Endothelial cell of umbilical vein (primary cell): ENCODE results near the gene FAM120C. TPM values are rescaled to one million over a fixed set of nuclear protein-coding genes. Genes with fewer than 3 reads are reported as not detected.

ENCODE experiments used
- BruUV-seq: library from RNA; stranded (reverse); fragments of 400-500 nt; replicated peaks from 2 replicates; lab custom pipeline; 2021; lab: Mats Ljungman, UMichigan
- CTCF ChIA-PET: fragments of 300-600, 350-600 bp; sonication (Branson Sonifier 250); formaldehyde crosslinking; loops from one replicate; lab custom pipeline; 2021; ENCODE audit warnings: antibody characterized with exemption, inconsistent platforms; lab: Charles Lee
- POLR2A ChIA-PET: fragments of 300-600, 350-600 bp; sonication (Branson Sonifier 250); formaldehyde crosslinking; loops from one replicate; lab custom pipeline; 2021; ENCODE audit warnings: antibody characterized with exemption, inconsistent platforms; lab: Charles Lee
- DNase-seq: peaks from one replicate; pipeline ENCODE4 v3.0.0-alpha.2; 2011; ENCODE audit warnings: low read depth, low spot score
- FAIRE-seq: peaks from 2 replicates; lab custom pipeline; 2011; peaks lifted over from hg19 to GRCh38; lab: Jason Lieb, UNC
- H2AFZ ChIP-seq: 2 replicates; pipeline ENCODE4 v1.6.0; 2012; ENCODE audit warnings: low read depth, low read length, control low read depth, inconsistent platforms
- H3K27ac ChIP-seq: 2 replicates; pipeline ENCODE4 v1.5.1; 2011; ENCODE audit warnings: low read depth, mild to moderate bottlenecking, control low read depth, low read length, moderate library complexity; ENCODE audit not compliant: insufficient read depth
- H3K27me3 ChIP-seq, 2 experiments: 2 replicates each; pipeline versions ENCODE4 v1.6.0 to v1.6.1; 2011; ENCODE audit warnings: low read length in 2 of 2, mixed read lengths in 1 of 2; ENCODE audit not compliant: control insufficient read depth in 2 of 2, insufficient read depth in 2 of 2
- H3K36me3 ChIP-seq, 2 experiments: 2 replicates in 1 of 2; 3 replicates in 1 of 2; pipeline ENCODE4 v1.5.1; 2011; ENCODE audit warnings: low read length in 2 of 2, mild to moderate bottlenecking in 1 of 2, moderate library complexity in 1 of 2; ENCODE audit not compliant: control insufficient read depth in 2 of 2, insufficient read depth in 2 of 2; ENCODE audit errors: extremely low read depth in 1 of 2
- H3K4me1 ChIP-seq: 3 replicates; pipeline ENCODE4 v1.5.1; 2011; ENCODE audit warnings: mild to moderate bottlenecking, low read length; ENCODE audit not compliant: control insufficient read depth, insufficient read depth; ENCODE audit errors: extremely low read depth
- H3K4me2 ChIP-seq: 2 replicates; pipeline ENCODE4 v1.6.1; 2011; ENCODE audit warnings: low read length, control low read depth, mixed read lengths; ENCODE audit not compliant: insufficient read depth
- H3K4me3 ChIP-seq, 3 experiments: fragments of 200-600 bp in 1 of 3; sonication (generic), shearing (Covaris generic) in 1 of 3; replicated peaks in 1 of 3; 2 replicates each; pipeline ENCODE4 v1.5.1; 2011 to 2016; ENCODE audit warnings: control low read depth in 3 of 3, low read length in 3 of 3, mild to moderate bottlenecking in 2 of 3, inconsistent platforms in 1 of 3, low read depth in 1 of 3, moderate library complexity in 1 of 3; ENCODE audit not compliant: insufficient read depth in 1 of 3
- H3K79me2 ChIP-seq: 2 replicates; pipeline ENCODE4 v1.6.0; 2012; ENCODE audit warnings: low read length, inconsistent platforms; ENCODE audit not compliant: control insufficient read depth, insufficient read depth
- H3K9ac ChIP-seq: replicated peaks from 2 replicates; pipeline ENCODE3; 2011; ENCODE audit warnings: low read length, control low read depth; ENCODE audit not compliant: insufficient read depth; ENCODE audit errors: extremely low read depth
- H3K9me1 ChIP-seq: replicated peaks from 3 replicates; pipeline ENCODE4 v1.6.0; 2011; ENCODE audit warnings: mild to moderate bottlenecking, low read length; ENCODE audit not compliant: control insufficient read depth, insufficient read depth; ENCODE audit errors: extremely low read depth
- H3K9me3 ChIP-seq: replicated peaks from 2 replicates; pipeline ENCODE4 v1.5.1; 2012; ENCODE audit warnings: low read length, inconsistent platforms; ENCODE audit not compliant: control insufficient read depth, insufficient read depth
- H4K20me1 ChIP-seq: replicated peaks from 2 replicates; pipeline ENCODE3; 2011; ENCODE audit warnings: mild to moderate bottlenecking, low read length; ENCODE audit not compliant: control insufficient read depth, insufficient read depth; ENCODE audit errors: extremely low read depth
- EZH2 ChIP-seq: IDR thresholded peaks from 2 replicates; pipeline ENCODE4 v1.6.1; 2012; ENCODE audit warnings: borderline replicate concordance, low read depth, mild to moderate bottlenecking, moderate library complexity, low read length, inconsistent platforms; ENCODE audit not compliant: severe bottlenecking
- FOS ChIP-seq: IDR thresholded peaks from 2 replicates; pipeline ENCODE4 v1.6.1; 2011; ENCODE audit warnings: mild to moderate bottlenecking, low read length, moderate library complexity, borderline replicate concordance; ENCODE audit not compliant: insufficient read depth
- GATA2 ChIP-seq: IDR thresholded peaks from 2 replicates; pipeline ENCODE4 v1.7.0; 2011; ENCODE audit warnings: low read depth, mild to moderate bottlenecking, moderate library complexity, mixed read lengths, low read length; ENCODE audit not compliant: insufficient read length, insufficient read depth
- JUN ChIP-seq: IDR thresholded peaks from 2 replicates; pipeline ENCODE4 v1.6.1; 2011; ENCODE audit warnings: borderline replicate concordance, low read depth; ENCODE audit not compliant: insufficient read length, insufficient read depth
- MYC ChIP-seq: IDR thresholded peaks from one replicate; pipeline ENCODE4 v1.6.1; 2011; ENCODE audit warnings: mild to moderate bottlenecking, low read depth, low read length
- POLR2A ChIP-seq: IDR thresholded peaks from 2 replicates; pipeline ENCODE4 v1.6.1; 2012; ENCODE audit warnings: low read depth, mild to moderate bottlenecking, control low read depth, low read length
- POLR2AphosphoS5 ChIP-seq: IDR thresholded peaks from 2 replicates; pipeline ENCODE4 v1.6.1; 2012; ENCODE audit warnings: low read depth, mild to moderate bottlenecking, control low read depth, low read length, moderate library complexity; ENCODE audit not compliant: insufficient read depth
- dilution Hi-C: fragments of 300-500 bp; cut with MboI; formaldehyde crosslinking; loops from one replicate; pipeline ENCODE4 v1.15.0; 2019; ENCODE audit warnings: low sequenced_read_pairs; ENCODE audit not compliant: extremely low pct_ligation_motif_present
- intact Hi-C: fragments of 100-400 bp; cut with micrococcal nuclease; formaldehyde crosslinking; loops from one replicate; pipeline ENCODE4 v1.10.0; 2022
- polyA plus RNA-seq, 4 experiments: library from polyadenylated mRNA; depleted of rRNA in 3 of 4; stranded (reverse) in 3 of 4; unstranded in 1 of 4; fragments of >200 nt; gene quantifications; 2 replicates each; pipeline versions ENCODE4 v1.2.1 to v1.2.3, GENCODE V29; 2011 to 2012; ENCODE audit warnings: missing spikeins in 1 of 4
- total RNA-seq: library from RNA; stranded (reverse); gene quantifications from 2 replicates; pipeline ENCODE4 v1.2.3, GENCODE V29; 2021
- TF ChIP-seq, protein P1 (sequence below): IDR thresholded peaks from 2 replicates; pipeline ENCODE4 v1.6.1; 2011; ENCODE audit not compliant: insufficient read depth, insufficient read length
- TF ChIP-seq, protein P2 (sequence below), 2 donors: IDR thresholded peaks; 1 replicate in 1 of 2; 2 replicates in 1 of 2; pipeline ENCODE4 v1.5.1; 2011; ENCODE audit warnings: low read length in 2 of 2, mild to moderate bottlenecking in 2 of 2, moderate library complexity in 2 of 2, control low read depth in 1 of 2, inconsistent platforms in 1 of 2, low read depth in 1 of 2; ENCODE audit not compliant: insufficient read depth in 1 of 2; ENCODE audit errors: extremely low read depth in 1 of 2

Gene FAM120C
- total and polyA plus RNA-seq, 2 donors (not counting 3 experiments of a cell fraction or from before 2014, with no cell fraction given): 4.2 to 11.4 TPM

DNA sequence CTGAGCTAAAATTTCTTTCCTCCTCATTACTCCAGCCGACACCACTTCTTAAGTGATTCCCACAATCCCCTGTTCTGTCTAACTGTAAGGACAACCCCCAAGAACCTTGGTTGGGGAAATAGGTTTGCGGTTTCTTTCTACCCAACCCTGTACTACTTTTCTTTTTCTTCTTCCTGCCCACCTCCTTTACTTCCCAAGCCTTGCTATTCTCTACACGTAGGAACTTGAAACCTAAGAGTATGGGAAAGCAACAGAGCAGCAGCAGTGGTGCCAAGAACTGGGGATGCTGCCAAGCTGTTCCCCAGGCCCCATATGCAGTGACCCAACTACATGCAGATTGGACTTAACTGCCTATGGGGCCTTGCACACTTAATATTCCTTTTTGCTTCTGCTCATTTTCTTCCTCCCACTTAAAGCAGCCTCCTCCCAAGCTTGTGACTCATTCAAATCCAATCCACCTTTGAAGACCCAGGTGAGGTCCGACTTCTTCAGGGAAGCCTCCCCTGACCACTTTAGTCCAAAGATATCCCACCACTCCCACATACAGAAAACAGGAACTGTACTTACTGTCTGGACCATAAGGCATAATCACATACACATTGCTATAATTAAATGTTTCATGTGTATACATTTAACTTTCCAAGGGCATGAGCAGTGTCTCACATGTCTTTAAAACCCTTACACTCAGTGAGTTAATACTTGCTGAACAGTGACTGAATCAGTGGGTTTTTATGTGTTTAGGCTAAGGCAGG lies 1.7 kb downstream of the FAM120C start:
- peak overlapping the region; percentile 85 for H3K4me2 ChIP-seq
- H3K36me3 ChIP-seq: no peaks in the 10 kb centered on the region
- H3K9ac ChIP-seq: peak overlapping the region; percentile 61
- H4K20me1 ChIP-seq: no peaks in the 10 kb centered on the region
- FAIRE-seq (peak; percentile 76), DNase-seq (peak; percentile 18)
- intact Hi-C loops (loop anchor here (1.0 to 10.0 kb wide), 5 partner anchors 176 to 1531 kb away; partner anchors contain the start of genes HUWE1, MAGED2, TSR2 and WNK3), dilution Hi-C loops (no loop called here)
- no peaks in the 10 kb centered on the region for H3K9me3 ChIP-seq
- BruUV-seq: no TSS peak
- H3K27ac ChIP-seq: peak overlapping the region; percentile 68
- H3K4me1 ChIP-seq: peaks cover 44% of the 10 kb centered on the region
- H2AFZ ChIP-seq: no peak overlapping the region
- ChIA-PET POLR2A (interaction anchor here (0.6 kb wide), 1 partner anchor 498 kb away, joined by 8 read pairs; no protein-coding TSS in a partner anchor), CTCF (no interaction called here)
- H3K4me3 ChIP-seq: peak overlapping the region; percentile 55 to 81 (median 81)
- no peaks in the 10 kb centered on the region for H3K27me3 ChIP-seq
- no peaks in the 10 kb centered on the region for H3K9me1 ChIP-seq
- H3K79me2 ChIP-seq: peaks cover 56% of the 10 kb centered on the region
- TF ChIP-seq, protein P1, sequence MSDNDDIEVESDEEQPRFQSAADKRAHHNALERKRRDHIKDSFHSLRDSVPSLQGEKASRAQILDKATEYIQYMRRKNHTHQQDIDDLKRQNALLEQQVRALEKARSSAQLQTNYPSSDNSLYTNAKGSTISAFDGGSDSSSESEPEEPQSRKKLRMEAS: no peak
- TF ChIP-seq POLR2AphosphoS5 (no peak), JUN (no peak), FOS (no peak), EZH2 (no peak), GATA2 (no peak), MYC (no peak), POLR2A (no peak)
- TF ChIP-seq, protein P2, sequence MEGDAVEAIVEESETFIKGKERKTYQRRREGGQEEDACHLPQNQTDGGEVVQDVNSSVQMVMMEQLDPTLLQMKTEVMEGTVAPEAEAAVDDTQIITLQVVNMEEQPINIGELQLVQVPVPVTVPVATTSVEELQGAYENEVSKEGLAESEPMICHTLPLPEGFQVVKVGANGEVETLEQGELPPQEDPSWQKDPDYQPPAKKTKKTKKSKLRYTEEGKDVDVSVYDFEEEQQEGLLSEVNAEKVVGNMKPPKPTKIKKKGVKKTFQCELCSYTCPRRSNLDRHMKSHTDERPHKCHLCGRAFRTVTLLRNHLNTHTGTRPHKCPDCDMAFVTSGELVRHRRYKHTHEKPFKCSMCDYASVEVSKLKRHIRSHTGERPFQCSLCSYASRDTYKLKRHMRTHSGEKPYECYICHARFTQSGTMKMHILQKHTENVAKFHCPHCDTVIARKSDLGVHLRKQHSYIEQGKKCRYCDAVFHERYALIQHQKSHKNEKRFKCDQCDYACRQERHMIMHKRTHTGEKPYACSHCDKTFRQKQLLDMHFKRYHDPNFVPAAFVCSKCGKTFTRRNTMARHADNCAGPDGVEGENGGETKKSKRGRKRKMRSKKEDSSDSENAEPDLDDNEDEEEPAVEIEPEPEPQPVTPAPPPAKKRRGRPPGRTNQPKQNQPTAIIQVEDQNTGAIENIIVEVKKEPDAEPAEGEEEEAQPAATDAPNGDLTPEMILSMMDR (IDR thresholded peaks at IDR 0.05; ENCODE audit: extremely low read depth in 1 of 2, insufficient read depth in 1 of 2, low read depth in 1 of 2, low read length in 2 of 2): no peak
